ENCODE data around the gene GSE1.

DNA sequence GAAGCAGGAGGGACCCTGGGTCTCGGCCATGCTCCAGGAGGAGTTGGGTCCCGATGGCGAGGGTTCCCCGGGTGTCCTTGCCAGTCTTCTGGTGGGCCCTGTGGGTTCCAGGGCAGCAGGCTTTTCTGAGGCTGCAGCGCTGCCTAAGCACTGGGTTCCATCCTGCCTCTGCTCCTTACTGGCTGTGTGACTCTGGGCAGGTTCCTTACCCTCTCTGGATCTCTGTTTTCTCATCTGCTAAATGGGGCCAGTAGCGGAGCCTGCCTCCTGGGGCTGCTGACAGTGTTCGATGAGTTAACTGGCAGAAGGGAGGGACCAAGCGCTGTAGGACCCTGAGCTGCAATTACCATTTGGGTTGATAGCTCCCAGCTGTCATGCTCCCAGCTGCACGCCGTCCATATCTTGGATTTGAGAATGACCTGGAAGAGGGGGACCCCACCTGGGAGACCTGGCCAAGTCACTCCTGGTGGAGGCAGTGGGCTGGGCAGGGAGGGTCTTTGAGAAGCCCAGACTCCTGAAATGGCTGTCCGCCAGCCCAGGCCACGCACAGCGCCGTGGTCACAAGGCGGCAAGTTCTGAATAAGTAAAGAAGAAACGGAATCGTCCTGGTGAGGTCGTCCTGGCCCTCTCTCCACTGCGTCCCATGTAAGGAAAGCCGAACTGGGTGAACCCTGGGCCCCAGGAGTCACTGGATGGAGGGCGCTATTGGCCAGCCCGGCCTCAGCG lies 47.2 kb upstream of the GSE1 start:
- TF ChIP-seq, protein P1, sequence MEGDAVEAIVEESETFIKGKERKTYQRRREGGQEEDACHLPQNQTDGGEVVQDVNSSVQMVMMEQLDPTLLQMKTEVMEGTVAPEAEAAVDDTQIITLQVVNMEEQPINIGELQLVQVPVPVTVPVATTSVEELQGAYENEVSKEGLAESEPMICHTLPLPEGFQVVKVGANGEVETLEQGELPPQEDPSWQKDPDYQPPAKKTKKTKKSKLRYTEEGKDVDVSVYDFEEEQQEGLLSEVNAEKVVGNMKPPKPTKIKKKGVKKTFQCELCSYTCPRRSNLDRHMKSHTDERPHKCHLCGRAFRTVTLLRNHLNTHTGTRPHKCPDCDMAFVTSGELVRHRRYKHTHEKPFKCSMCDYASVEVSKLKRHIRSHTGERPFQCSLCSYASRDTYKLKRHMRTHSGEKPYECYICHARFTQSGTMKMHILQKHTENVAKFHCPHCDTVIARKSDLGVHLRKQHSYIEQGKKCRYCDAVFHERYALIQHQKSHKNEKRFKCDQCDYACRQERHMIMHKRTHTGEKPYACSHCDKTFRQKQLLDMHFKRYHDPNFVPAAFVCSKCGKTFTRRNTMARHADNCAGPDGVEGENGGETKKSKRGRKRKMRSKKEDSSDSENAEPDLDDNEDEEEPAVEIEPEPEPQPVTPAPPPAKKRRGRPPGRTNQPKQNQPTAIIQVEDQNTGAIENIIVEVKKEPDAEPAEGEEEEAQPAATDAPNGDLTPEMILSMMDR (IDR thresholded peaks at IDR 0.05), result no peak
- TF ChIP-seq TCF7L2 (IDR thresholded peaks at IDR 0.05; ENCODE audit: low read depth, low read length) (no peak), POLR2AphosphoS5 (IDR thresholded peaks at IDR 0.05; ENCODE audit: low read depth, low read length) (no peak)
- TF ChIP-seq, protein P2, sequence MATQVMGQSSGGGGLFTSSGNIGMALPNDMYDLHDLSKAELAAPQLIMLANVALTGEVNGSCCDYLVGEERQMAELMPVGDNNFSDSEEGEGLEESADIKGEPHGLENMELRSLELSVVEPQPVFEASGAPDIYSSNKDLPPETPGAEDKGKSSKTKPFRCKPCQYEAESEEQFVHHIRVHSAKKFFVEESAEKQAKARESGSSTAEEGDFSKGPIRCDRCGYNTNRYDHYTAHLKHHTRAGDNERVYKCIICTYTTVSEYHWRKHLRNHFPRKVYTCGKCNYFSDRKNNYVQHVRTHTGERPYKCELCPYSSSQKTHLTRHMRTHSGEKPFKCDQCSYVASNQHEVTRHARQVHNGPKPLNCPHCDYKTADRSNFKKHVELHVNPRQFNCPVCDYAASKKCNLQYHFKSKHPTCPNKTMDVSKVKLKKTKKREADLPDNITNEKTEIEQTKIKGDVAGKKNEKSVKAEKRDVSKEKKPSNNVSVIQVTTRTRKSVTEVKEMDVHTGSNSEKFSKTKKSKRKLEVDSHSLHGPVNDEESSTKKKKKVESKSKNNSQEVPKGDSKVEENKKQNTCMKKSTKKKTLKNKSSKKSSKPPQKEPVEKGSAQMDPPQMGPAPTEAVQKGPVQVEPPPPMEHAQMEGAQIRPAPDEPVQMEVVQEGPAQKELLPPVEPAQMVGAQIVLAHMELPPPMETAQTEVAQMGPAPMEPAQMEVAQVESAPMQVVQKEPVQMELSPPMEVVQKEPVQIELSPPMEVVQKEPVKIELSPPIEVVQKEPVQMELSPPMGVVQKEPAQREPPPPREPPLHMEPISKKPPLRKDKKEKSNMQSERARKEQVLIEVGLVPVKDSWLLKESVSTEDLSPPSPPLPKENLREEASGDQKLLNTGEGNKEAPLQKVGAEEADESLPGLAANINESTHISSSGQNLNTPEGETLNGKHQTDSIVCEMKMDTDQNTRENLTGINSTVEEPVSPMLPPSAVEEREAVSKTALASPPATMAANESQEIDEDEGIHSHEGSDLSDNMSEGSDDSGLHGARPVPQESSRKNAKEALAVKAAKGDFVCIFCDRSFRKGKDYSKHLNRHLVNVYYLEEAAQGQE (IDR thresholded peaks at IDR 0.05; ENCODE audit: insufficient read depth in 1 of 2, low read depth in 2 of 2, low read length in 1 of 2), result no peak
